Measurements from ENCODE around the gene ALG3.
"Not testable (repeated sequence)": the region's sequence is repeated elsewhere in the genome, so short reads cannot be mapped to it uniquely, and the experiment has no call there.

The ALG3 gene

GRCh38 chr3:184248454-184249411 is at the start of gene ALG3:
Gene ALG3, minus strand, starts transcription at chr3:184248962. Its CDS starts 22 bp downstream, at chr3:184248940.
- DNase-seq: peak; percentile 39

DNA sequence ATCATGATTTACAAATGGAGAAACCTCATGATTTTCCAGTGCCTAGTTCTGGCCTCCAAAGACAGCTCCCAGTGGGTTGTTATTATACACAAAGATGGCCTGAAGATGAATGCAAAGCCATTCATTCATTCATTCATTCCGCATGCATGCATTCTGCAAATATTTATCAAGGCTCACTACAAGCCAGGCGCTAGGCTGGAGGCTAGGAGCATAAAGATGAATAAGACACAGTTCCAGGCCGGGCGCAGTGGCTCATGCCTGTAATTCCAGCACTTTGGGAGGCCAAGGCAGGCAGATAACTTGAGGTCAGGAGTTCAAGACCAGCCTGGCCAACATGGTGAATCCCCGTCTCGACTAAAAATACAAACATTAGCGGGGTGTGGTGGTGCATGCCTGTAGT is 47.9 kb upstream of the ALG3 start:
- DNase-seq: no peak

- DNase-seq: no peak
Measured at GRCh38 chr3:184295771-184296170, 47.0 kb upstream of the ALG3 start.

DNA sequence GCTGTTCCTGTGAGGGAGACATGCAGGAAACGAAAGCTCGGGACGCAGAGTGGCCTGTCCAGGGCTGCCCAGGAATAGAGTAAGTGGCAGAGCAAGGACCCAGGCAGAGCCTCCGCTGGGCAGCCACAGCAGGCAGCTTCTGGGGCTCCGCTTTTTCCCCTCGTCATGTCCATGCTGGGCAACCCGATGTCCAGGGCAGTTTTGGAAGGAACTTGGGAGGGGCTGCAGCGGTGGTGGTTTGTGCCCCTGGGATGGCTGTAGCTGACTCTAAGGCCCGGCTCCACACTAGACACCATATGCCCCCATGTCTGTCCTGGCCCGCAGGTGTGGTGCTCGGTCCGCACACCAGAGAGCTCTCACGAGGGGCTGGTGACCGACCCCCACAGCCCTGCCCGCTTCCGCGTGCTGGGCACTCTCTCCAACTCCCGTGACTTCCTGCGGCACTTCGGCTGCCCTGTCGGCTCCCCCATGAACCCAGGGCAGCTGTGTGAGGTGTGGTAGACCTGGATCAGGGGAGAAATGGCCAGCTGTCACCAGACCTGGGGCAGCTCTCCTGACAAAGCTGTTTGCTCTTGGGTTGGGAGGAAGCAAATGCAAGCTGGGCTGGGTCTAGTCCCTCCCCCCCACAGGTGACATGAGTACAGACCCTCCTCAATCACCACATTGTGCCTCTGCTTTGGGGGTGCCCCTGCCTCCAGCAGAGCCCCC is 43.1 kb upstream of the ALG3 start:
- DNase-seq: no peak

DNA sequence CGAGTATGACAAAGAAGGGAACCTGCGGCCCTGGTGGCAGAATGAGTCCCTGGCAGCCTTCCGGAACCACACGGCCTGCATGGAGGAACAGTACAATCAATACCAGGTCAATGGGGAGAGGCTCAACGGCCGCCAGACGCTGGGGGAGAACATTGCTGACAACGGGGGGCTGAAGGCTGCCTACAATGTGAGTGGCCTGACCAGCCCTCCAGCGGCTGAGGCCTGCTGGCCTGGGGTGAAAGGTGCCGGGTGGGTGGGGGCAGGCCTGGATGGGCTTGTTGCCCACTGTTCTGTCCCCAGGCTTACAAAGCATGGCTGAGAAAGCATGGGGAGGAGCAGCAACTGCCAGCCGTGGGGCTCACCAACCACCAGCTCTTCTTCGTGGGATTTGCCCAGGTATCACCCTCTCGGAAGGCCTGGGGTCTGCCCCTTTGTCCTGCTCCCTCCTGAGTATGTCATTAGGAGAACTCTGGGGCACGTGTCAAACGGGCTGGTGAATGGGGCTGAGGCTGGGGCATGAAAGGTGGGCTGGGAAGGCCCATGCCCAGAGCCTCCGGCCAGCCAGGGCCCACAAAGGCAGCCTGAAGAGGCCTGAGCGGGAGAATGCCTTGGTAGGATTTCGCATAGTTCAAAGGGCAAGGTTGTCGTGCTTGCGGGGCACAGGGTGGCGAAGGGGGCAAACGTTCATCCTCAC is 42.4 kb upstream of the ALG3 start:
- no peak for DNase-seq

GRCh38 chr3:184290331-184290730 is 41.6 kb upstream of the ALG3 start:
- DNase-seq: no peak

- DNase-seq: no peak
Measured at GRCh38 chr3:184289426-184289938, 40.7 kb upstream of the ALG3 start.

- peak; percentile 82 for DNase-seq
Measured at GRCh38 chr3:184284696-184285095, 35.9 kb upstream of the ALG3 start.

DNA sequence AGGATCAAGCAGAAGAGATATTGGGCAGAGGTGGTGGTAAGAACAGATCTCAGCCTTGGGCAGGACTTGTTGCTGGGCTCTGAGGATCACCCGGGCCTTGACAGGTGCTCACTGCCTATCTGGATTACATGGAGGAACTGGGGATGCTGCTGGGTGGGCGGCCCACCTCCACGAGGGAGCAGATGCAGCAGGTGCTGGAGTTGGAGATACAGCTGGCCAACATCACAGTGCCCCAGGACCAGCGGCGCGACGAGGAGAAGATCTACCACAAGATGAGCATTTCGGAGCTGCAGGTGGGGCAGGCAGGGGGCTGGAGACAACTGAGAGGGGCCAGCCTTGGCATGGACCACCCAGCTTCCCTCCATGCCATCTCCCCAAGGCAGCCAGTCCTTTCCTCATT is 34.9 kb upstream of the ALG3 start:
- DNase-seq: no peak

DNA sequence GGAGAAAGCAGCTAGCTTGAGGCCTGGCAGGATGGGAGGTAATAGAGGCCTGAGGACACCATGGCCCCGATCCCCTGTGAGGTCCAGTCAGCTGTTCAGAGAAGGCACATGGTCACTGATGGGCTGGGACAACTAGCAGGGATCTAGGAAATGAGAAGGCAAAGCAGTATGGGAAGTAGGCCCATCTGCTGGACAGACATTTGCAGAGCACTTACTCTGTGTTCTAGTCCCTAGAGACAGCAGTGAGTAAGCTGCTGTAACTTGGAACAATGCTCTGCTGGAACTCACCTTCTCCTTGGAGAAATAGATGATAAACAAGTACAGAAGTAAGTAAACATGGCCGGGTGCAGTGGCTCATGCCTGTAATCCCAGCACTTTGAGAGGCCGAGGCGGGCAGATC is 34.2 kb upstream of the ALG3 start:
- DNase-seq: no peak

- no peak for DNase-seq
Measured at GRCh38 chr3:184277366-184277765, 28.6 kb upstream of the ALG3 start.

DNA sequence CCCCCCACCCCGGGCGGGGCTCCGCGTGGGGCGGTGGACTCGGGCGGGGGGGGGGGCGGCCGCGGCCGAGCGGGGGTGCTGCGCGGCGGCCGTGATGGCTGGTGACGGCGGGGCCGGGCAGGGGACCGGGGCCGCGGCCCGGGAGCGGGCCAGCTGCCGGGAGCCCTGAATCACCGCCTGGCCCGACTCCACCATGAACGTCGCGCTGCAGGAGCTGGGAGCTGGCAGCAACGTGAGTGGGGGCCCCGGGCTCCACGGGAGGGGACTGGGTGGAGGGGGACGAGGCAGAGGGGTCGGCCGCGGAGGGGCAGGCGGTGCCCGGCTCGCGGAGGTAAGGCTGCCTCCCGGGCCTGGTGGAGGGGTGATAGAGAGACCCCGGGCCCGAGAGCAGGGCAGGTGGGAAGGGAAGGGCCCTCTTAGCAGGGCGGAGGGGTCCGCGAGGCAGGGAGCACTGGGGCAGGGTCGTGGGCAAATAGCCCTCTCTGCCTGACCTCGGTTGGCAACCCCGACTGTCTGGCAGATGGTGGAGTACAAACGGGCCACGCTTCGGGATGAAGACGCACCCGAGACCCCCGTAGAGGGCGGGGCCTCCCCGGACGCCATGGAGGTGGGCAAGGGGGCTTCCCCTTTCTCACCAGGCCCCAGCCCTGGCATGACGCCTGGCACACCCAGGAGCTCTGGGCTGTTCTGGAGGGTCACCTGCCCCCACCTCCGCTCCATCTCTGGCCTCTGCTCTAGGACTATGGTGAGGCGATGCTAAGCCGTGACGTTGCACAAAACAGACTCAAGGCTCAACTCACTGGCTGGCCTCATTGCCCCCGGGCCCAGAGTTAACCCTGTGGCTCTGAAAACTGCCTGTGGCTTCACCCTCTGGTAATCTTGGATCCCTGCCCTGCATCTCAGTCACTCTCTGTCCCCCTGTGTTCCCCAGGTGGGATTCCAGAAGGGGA is 27.5 kb upstream of the ALG3 start, which contains the start of gene ECE2:
Gene ECE2, plus strand, starts transcription at position 62 of the 950 bp plus-strand sequence. Its CDS starts 132 bp downstream, at position 194.
- DNase-seq: no peak

DNA sequence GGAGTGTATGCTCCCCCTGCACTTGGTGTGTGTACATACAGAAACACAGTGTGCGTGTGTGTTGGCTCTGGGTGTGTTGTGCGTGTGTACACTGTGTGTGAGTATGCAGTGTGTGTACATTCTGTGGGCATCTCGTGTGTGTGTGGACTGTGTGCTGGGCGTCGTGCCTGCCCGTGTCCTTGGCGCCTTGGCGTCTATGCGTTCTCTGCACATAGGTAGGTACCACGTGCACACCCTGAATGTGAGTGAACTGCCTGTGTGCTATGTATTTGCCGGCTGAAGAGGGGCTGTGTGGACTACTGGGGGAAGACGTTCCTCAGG is 26.6 kb upstream of the ALG3 start:
- no peak for DNase-seq

GRCh38 chr3:184272269-184272668 is 23.5 kb upstream of the ALG3 start:
- no peak for DNase-seq

DNA sequence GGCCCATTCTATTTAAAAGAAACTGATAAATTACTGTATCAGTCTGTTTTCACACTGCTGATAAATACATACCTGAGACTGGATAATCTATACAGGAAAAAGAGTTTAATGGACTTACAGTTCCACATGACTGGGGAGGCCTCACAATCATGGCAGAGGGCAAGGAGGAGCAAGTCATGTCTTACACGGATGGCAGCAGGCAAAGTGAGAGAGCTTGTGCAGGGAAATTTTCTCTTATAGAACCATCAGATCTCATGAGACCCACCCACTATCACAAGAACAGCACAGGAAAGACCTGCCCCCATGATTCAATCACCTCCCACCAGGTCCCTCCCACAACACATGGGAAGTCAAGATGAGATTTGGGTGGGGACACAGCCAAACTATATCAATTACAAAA is 18.5 kb upstream of the ALG3 start:
- DNase-seq: not testable (repeated sequence)

DNA sequence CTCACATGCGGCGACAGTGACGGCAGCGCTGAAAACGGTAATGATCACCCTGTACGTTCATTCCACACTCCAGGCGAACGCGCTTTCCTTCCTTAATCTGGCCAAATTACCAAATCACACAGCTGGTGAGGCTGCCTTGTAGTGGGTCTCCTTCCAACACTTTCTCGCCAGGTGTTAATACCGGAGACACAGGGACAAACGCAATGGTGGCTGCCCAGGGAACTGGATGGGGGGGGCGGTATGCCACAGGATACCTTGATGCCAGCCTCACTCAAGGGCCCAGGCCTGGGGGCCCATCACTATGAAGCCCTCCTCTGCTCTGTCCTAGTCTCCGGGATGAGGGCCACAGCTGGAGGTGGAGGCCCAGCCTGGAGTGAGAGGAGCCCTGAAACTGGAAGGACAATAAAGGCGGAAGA is 14.0 kb upstream of the ALG3 start:
- DNase-seq: no peak

DNA sequence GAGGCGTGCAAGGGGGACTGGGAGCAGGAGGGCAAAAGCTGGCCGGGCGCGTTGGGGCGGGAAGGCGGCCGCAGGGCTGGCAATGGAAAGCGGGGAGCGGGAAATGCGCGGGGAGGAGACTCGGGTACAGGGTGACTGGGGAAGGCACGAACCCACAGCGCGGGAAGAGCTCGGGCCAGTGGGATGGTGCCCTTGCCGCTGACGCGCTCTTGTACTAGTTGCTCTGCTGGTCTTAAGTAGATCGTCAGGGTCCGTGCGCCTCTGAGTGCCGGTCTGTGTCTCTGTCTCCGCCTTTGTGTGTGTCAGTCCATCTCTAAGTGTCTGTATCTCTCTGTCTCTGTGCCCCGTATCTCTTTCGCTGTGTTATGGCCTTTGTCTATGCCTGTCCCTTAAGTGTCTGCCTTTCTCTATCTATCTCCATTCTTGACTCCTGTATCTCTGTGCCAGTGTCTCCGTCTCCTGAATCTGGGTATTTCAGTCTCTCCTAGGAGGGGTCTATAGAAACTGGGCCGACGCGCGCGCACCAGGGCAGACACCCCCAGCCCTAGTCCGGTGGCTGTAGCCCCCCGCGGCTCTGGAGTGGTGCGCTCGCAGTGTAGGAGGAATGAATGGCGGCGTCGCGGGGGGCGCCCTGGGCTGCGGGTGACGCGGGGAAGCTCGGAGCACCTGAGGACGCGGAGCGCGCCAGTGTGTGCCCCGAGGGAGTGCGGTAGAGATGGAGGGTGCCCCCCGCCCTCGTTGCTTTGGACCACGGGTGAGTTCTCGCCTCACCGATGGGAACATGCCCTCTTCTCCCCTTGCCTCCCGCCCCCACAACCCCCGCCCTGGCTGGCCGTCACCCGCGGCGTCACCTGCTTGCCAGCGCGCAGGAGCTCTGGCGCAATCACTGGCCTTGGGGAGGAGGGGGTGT is 13.3 kb upstream of the ALG3 start:
- DNase-seq: peak; percentile 53

DNA sequence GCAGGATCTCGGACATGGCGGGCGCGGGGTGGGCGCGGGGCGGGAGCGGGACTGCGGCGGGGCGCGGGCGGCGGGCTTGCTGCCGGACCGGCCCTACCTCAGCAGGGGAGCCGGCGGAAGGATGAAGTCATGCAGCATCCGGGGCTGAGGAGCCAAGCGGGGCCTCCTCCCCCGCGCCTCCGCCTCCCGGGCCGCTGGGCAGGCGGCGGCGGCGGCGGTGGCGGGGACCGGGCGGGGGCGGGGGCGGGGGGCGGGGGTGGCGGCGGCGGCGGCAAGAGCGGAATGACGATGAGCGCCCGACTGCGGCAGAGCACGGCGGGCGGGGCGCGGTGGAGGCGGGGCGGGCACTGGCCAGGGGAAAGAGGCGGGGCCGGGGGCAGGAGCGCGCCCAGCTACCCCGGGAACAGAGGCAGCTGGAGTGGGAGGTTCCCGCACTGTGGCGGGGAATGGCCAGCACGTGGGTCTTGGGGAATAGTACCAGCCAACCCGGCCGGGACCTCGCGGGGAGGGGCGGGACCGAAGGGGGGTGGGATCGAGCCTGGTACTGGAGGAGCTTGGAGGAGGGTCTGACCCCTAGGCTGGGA is 12.6 kb upstream of the ALG3 start, which contains the start of gene CAMK2N2:
Gene CAMK2N2, minus strand, starts transcription at position 284 of the 584 bp plus-strand sequence. Its CDS starts 268 bp downstream, at position 16.
- DNase-seq: peak; percentile 80

DNA sequence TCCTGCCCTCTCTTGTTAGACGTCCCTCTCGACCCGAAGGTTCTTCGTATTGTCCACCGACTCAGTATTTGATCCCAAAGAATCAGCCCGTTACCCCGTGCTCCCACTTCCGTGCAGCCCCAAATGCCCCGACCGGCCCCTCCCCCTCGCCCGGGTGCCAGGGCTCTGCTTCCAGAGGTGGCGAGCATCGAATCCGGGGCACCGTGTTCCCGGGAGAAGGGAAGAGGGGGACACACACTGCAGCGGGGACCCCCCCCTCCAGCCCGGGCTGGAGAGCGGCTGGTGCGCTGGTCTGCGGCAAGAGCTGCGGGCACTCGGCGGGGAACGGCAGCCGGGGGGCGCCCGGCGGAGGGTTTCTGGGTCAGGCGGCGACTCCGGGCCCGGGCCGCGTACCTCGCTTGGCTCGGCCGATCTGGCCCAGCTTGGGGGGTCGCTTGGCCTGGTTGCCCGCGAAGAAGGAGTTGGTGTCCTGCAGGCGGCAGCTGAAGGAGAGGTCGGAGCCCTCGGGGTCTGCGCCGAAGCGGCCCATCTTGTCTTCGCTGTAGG is 12.0 kb upstream of the ALG3 start:
- DNase-seq: no peak
